GM21423 (cell line): ENCODE data around the gene TRMT112.

Experiments
- ATAC-seq: cut with Tn5 transposase; IDR thresholded peaks from one replicate; pipeline ENCODE4 v1.9.1; 2021; ENCODE audit warnings: mild to moderate bottlenecking, moderate library complexity; ENCODE audit not compliant: unreplicated experiment

The TRMT112 gene

GRCh38 chr11:64294774-64295173 is 22.6 kb downstream of the TRMT112 start:
- no peak for ATAC-seq

DNA sequence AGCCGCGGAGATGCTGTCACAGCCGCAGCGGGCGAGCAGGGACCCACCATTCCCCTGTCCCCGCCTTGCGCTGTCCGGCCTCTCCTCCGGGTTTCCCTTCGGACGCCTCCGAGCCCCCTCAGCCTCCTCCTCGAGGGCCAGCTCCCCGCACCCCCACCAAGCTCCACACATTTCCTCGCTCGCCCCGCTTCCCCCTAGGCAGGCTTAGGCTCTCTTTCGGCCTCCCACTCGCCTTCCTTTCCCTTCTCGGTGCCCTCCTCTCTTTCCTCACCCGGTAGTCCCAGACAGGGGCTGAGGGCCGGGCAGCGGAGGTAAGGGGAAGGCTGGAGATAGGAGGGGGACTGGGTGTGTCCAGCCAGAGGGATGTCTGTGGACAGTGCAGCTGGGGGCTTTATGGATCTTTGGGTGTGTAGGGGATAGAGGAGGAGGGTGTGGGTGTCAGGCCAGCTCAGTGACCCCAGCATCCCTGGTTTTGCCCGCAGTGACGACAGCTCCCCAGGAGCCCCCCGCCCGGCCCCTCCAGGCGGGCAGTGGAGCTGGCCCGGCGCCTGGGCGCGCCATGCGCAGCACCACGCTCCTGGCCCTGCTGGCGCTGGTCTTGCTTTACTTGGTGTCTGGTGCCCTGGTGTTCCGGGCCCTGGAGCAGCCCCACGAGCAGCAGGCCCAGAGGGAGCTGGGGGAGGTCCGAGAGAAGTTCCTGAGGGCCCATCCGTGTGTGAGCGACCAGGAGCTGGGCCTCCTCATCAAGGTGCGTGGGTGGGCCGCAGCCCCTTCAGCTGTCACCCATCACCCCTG is 24.7 kb downstream of the TRMT112 start:
- ATAC-seq = no peak

DNA sequence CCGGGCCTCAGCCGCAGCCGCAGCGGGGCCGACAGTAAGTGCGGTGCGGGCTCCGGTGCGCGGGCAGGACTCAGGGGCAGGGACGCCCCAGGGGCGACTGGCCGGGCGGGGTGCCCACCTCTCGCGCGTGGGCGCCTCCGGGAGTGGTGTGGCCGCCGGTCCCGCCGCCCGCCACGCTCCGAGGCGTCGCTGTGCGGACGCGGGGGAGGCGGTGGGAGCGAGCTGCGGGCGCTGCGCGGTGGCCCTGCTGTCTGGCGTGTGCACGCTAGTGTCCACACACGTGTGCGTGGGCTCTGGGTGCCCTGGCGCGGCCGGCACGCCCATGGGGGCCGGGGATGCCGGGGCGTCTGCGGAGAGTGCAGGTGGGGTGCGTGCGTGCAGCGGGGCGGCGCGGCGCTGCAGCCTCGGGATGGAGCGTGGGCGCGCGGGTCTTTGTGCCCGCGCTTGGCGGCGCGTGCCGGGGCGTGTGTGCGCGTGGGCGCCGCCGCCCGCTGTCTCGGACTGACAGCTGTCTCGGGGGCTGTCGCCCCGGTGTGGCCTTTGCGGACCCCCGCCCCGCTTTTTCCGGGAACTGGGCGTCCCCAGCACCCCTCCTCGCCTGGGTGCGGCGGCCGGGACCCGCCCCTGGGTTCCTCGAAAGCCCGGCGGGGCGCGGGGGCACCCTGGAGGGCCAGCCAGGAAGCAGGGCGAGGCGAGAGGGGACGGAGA is 25.5 kb downstream of the TRMT112 start:
- ATAC-seq = no peak

DNA sequence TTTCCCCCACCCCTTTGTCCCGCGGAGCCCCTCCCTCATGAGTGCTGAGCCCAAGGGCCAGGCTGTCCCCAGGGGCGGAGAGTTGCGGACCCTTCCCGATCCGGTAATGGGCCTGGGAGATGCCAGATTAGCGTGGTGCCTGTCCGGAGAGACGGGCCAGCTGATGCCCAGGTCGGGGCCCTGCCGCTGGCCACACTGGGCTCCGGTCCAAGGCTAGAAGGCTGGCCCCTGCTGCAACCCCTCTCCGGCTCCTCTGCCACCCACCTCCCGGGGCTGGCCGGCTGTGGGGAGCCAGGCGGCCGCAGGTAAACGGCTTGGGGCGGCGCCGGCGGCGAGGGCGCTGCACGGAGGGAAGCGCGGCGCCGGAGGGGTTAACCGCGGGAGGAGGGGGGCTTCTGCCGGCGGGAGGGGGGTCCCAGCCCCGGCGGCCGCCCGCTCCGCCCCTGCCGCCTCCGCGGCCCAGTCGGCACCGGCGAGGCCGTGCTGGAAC is 26.1 kb downstream of the TRMT112 start, which contains the start of gene KCNK4:
KCNK4 (plus strand) TSS at position 41 of the 490 bp plus-strand sequence. CDS start 1,717 bp downstream, outside the sequence.
- ATAC-seq = no peak

DNA sequence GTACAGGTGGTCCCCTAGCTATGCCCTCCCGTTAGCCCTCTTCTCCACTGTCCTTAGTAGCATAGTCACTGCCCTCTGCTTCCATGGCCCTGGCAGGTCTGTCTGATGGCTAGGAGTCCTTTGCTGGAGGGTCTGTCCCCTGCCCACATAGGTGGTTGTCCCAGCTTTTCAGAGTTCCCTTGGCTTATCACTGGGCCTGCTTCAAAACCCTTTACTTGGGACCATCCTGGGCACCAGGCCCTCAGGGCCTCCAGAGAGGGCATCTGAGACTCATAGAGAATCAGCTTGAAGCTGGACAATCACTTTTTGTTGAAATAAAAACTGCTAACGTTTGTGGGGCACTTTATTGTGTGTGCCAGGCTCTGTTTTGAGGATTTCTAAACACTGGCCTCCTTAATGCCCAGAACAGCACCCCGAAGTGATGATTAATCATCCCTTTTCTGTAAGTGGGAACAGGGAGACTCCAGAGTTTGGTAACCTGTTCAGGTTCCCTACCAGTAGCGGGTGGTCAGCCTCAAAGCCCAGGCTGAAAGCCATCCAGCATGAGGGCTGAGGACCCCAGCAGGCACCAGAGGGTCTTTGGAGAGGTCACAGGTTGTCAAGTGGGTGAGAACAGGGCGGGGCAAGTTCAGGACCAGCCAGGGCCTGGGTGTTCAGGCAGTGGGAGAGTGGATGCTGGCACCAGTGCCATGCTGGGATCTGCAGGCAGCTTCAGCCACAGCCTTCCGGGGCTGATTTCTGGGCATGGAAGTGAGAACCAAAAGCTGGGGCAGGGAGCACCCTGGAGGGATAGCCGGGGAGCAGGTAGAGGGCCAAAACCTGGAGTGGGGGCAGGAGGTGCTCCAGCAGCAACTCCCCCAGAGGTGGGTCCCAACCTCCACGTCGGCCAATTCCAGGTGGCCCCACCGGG is 26.8 kb downstream of the TRMT112 start:
- no peak for ATAC-seq

DNA sequence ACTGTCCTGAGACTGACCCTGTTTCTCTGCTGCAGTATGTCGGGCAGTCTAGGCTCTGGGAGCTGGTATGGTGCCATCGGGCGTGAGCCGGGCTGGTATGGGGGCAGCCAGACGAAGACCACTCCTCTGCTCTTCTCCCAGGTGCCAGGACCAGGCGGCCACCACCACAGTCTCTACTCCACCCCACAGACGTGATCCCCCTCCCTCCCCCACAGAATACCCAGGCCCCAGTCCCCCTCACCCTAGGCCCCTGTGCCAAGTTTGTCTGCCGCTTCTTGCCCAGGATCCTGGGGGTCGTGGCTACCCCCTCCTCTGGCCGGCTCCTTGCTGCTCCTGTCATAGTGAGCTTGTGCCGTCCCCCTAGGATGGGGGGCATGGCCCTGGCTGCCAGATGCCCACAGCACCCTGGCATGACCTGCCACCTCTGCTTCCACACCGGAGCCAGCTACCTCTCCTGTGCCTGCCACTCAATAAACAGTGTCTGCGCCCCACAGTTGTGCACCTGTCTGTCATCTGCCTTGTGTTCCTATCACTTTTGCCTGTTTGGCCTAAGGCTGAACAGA is 28.3 kb downstream of the TRMT112 start:
- no peak for ATAC-seq

GRCh38 chr11:64288353-64288750 is 29.0 kb downstream of the TRMT112 start:
- ATAC-seq = no peak

DNA sequence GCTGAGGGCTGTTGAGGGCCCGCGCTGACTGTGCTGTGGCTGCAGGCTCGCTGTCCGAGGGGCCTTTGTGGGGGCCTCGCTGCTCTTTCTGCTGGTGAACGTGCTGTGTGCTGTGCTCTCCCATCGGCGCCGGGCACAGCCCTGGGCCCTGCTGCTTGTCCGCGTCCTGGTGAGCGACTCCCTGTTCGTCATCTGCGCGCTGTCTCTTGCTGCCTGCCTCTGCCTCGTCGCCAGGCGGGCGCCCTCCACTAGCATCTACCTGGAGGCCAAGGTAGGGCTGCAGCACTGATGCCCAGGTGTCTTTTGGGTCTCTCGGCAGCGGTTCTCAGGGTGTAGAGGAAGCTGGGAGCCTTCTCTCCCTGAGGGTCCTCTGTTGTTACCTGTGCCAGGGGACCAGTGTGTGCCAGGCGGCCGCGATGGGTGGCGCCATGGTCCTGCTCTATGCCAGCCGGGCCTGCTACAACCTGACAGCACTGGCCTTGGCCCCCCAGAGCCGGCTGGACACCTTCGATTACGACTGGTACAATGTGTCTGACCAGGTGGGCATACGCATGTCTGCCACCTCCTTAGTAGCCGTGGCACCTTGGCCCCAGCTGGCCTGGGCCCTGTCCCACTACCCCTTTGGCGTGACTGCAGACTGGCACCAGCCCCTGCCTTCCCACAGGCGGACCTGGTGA is 29.5 kb downstream of the TRMT112 start:
- ATAC-seq = no peak

DNA sequence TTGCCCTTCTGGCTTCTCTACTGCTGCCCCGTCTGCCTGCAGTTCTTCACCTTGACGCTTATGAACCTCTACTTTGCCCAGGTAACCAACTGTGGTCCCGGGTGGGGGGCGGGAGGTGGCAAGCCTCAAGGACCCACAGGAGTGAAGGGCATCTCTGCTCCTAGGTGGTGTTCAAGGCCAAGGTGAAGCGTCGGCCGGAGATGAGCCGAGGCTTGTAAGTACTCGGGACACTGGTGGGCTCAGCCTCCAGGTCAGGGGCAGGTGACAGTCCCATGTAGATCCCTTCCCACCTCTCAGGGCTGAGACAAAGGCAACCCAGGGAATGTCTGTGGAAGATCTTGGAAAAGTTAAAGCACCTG is 30.6 kb downstream of the TRMT112 start:
- no peak for ATAC-seq

DNA sequence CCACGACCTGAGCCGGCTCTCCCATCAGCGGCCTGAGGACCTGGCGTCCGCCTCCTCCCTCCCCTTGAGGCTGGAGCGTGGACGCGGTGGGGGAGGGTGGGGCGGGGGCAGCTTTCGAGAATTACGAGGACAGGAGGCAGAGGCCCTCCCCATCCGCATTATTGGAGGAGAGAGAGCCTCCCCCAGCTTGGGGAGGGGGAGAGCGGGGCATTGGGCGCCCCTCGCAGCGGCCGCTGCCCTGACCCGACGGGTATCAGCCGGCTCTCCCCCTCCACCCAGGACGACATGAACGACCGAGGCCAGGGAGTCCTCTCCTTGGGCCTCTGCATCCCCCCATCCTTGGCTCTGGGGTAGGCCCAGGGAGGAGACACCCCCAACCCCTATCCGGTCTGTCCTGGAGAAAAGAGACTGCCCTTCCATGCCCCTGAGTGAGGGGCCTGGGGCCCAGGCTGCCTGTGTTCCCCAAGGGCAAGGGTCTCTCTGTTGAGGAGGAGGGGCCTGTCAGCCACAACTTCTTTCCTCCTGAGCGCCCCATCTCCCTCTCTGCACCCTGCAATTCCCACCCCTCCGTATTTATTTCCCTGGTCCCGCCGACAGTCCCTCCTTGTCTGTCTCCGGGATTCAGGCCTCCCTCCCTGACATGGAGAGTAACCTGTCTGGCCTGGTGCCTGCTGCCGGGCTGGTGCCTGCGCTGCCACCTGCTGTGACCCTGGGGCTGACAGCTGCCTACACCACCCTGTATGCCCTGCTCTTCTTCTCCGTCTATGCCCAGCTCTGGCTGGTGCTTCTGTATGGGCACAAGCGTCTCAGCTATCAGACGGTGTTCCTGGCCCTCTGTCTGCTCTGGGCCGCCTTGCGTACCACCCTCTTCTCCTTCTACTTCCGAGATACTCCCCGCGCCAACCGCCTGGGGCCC is 31.2 kb downstream of the TRMT112 start:
- ATAC-seq = peak; percentile 0

DNA sequence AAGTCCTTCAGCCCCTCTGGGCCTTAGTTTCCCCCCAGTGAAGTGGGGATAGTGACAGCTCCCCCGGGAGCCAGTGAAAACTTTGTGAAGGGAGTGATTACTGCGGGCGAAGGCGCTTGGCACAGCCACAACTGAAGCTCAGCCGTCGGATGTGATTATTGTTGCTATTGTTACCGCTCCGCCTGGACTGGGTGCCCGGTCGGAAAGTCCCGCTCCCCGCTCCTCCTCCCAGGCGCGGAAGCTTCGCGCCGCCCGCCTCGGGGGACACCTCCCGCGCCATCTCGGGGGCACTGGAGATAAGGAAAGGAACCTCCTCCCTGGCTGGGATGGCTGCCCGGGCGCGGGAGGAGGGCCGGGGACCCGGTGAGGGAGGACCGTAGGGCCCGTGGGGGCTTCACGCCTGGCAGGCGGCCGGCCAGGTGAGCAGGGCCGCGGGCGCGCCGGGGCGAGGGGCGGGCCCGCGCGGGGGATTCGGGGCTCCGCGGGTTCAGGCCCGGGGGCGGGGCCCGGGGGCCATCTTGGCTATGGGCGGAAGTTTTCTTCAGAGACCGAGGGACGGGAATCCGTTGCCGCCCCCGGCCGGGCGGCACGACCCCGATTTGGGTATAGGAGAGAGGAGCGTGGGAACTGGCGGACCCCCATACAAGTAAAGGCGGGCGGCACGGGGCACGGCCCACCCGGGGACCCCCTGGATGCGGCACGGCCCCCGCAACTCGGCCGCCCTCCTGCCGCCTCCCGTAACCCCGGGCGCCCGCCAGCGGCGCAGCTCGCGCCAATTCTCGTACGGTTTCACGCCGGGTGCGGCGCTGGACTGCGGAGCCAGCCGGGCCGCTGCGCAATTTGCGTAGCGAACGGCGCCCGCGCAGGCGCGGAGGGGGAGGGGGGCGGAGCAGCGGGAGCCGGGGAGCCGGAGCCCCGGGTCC is 32.1 kb downstream of the TRMT112 start, which contains the start of gene GPR137:
GPR137 (plus strand) TSS at position 887 of the 923 bp plus-strand sequence. CDS start 677 bp downstream, outside the sequence.
- ATAC-seq = peak; percentile 56

DNA sequence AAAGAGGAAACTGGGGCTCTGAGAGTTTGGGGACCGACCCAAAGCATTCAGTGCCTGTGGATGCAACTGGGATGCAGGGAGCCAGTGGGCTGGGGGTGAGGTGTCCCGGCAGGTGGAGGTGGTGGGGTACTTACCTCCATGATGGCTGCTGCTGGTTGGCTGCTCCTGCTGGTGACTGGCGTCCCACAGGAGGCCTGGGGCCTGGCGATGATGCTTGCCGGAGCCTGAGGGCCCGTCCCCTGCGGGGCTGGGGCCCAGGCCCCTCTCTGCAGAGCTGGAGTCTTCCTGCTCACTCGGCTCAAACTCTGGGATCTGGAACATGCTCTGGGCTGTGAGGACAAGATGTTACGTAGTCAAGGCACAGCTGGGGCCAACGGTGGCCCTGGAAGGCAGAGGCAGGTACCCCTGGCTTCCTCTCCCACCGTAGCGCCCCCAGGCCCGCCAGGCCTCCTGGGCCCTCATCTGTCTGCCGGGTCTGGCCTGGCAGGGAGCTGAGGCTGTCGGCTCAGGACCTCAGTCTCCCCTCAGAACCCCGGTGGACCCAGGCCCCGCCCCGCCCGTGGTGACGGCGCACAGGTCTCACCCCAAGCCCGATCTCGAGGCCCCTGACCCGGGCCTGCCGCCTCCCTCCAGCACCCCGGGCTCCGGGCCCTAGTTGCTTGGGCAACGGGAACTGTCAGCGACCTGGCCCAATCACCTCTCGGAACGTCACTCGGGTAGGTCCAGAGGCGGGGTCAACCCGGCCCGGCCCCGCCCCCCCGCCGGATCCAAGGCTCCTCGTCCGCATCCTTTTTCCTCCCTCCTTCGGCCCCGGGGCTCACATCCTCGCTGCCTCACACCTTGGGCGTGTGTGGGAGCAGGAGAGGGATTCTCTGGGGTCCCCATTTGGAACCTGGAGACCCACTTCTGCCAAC is 33.1 kb downstream of the TRMT112 start, which contains the start of gene BAD:
BAD (minus strand) TSS at position 618 of the 914 bp plus-strand sequence; CDS start at position 321, 297 bp downstream.
- peak; percentile 68 for ATAC-seq

GRCh38 chr11:64283092-64283491 is 34.3 kb downstream of the TRMT112 start:
- ATAC-seq = no peak

DNA sequence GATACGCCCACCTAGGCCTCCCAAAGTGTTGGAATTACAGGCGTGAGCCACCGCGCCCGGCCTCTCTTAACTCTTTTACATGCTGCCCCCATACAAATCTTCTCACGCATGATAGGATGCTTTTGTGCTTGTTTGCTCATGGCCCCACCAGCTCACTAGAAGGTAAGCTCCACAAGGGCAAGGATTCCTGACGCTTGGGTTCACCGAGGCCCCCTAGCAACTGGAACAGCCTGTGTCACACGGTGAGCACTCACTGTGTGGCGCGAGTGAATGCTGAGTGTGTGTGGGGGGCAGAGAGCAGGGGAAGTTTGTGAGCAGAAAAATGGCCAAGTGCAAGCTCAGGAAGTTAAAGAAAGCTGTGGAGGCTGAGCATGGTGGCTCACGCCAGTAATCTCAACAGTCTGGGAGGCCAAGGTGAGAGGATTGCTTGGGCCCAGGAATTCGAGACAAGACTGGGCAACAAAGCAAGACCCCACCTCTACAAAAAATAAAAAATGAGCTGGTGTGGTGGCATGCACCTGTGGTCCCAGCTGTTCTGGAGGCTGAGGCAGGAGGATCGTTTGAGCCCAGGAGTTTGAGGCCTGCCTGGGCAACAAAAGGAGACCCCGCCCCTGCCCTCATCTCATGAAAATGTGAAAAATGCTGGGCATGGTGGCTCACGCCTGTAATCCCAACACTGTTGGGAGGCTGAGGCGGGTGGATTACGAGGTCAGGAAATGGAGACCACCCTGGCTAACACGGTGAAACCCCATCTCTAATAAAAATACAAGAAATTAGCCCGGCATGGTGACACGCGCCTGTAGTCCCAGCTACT is 35.2 kb downstream of the TRMT112 start:
- ATAC-seq = no peak

GRCh38 chr11:64278576-64279190 is 38.7 kb downstream of the TRMT112 start:
- ATAC-seq = no peak
